Activated CD4-positive, CD25-positive, alpha-beta regulatory T cell treated with anti-CD3 and anti-CD28 coated beads, Interleukin-2, amount 50 U/mL, for 24 hours (primary cell): ENCODE data around the gene TMEM163.
"Not testable (repeated sequence)": the region's sequence is repeated elsewhere in the genome, so short reads cannot be mapped to it uniquely, and the experiment has no call there.

Experiments
- ATAC-seq, 2 donors: fragments of 150-1000 bp; cut with Tn5 transposase; one replicate each; pipeline ENCODE4 v1.10.0; 2021; ENCODE audit warnings: mild to moderate bottlenecking in 1 of 2, moderate library complexity in 1 of 2

Gene TMEM163

GRCh38 chr2:134718817-134719814, at the start of gene TMEM163:
Gene TMEM163, minus strand, starts transcription at chr2:134719000.
- ATAC-seq = peak; percentile 53 to 60

- ATAC-seq = no peak
Observed at GRCh38 chr2:134766583-134766982, 47.8 kb upstream of the TMEM163 start.

- ATAC-seq = no peak
Observed at GRCh38 chr2:134765987-134766386, 47.2 kb upstream of the TMEM163 start.

GRCh38 chr2:134764164-134764563, 45.4 kb upstream of the TMEM163 start:
- no peak for ATAC-seq

- ATAC-seq = no peak
Observed at GRCh38 chr2:134763164-134763710, 44.4 kb upstream of the TMEM163 start.

GRCh38 chr2:134762508-134762907, 43.7 kb upstream of the TMEM163 start:
- no peak for ATAC-seq

- ATAC-seq = no peak
Observed at GRCh38 chr2:134760385-134760784, 41.6 kb upstream of the TMEM163 start.

GRCh38 chr2:134758633-134759032, 39.8 kb upstream of the TMEM163 start:
- ATAC-seq = peak; percentile 6 to 53

GRCh38 chr2:134751981-134752380, 33.2 kb upstream of the TMEM163 start:
- not testable (repeated sequence) for ATAC-seq

GRCh38 chr2:134745546-134745945, 26.7 kb upstream of the TMEM163 start:
- ATAC-seq = no peak

GRCh38 chr2:134745023-134745422, 26.2 kb upstream of the TMEM163 start:
- no peak for ATAC-seq

GRCh38 chr2:134739879-134740301, 21.1 kb upstream of the TMEM163 start:
- ATAC-seq = peak; percentile 70 to 81

GRCh38 chr2:134739236-134739878, 20.6 kb upstream of the TMEM163 start:
- no peak for ATAC-seq

GRCh38 chr2:134738141-134738870, 19.5 kb upstream of the TMEM163 start:
- ATAC-seq = no peak

GRCh38 chr2:134737671-134738070, 18.9 kb upstream of the TMEM163 start:
- no peak for ATAC-seq

GRCh38 chr2:134736167-134736880, 17.5 kb upstream of the TMEM163 start:
- no peak for ATAC-seq

GRCh38 chr2:134728163-134728562, 9.4 kb upstream of the TMEM163 start:
- no peak for ATAC-seq

- ATAC-seq = no peak
Observed at GRCh38 chr2:134727385-134727784, 8.6 kb upstream of the TMEM163 start.

GRCh38 chr2:134726645-134727044, 7.8 kb upstream of the TMEM163 start:
- no peak for ATAC-seq

- ATAC-seq = no peak
Observed at GRCh38 chr2:134725876-134726275, 7.1 kb upstream of the TMEM163 start.

GRCh38 chr2:134724341-134724740, 5.5 kb upstream of the TMEM163 start:
- ATAC-seq = no peak

GRCh38 chr2:134723742-134724141, 4.9 kb upstream of the TMEM163 start:
- not testable (repeated sequence) for ATAC-seq
